Ovary (tissue), 3 donors: ENCODE measurements around the gene GRB2.

Source experiments
- CTCF ChIP-seq, 3 donors: fragments of 450-650 bp in 2 of 3; fragments of 200-600 bp in 1 of 3; IDR thresholded peaks; one replicate each; pipeline versions ENCODE4 v1.5.1 to v1.8.0; 2016 to 2022; ENCODE audit warnings: antibody characterized with exemption in 3 of 3, mild to moderate bottlenecking in 1 of 3
- POLR2A ChIP-seq: fragments of 450-650 bp; IDR thresholded peaks from one replicate; pipeline ENCODE4 v1.6.1; 2017; ENCODE audit warnings: antibody characterized with exemption, mild to moderate bottlenecking, moderate library complexity
- donor health status: DM: no; HTN: no; CAD: no.

- TF ChIP-seq POLR2A: no peak
- no peak for TF ChIP-seq CTCF (IDR thresholded peaks at IDR 0.05)
These were observed 44.8 kb upstream of the GRB2 start for GRCh38 chr17:75450270-75450669.
